Colonic mucosa (tissue), 4 donors: ENCODE measurements around the gene KCNH3. TPM values are rescaled to one million over a fixed set of nuclear protein-coding genes. Genes with fewer than 3 reads are reported as not detected.

Experiments
- DNase-seq: peaks from one replicate; pipeline ENCODE4 v3.0.0-alpha.2; 2020
- H3K27ac ChIP-seq: fragments of 200-600 bp; one replicate; pipeline ENCODE4 v1.8.0; 2021
- H3K27me3 ChIP-seq: fragments of 200-600 bp; one replicate; pipeline ENCODE4 v1.8.0; 2021
- H3K36me3 ChIP-seq: fragments of 200-600 bp; one replicate; pipeline ENCODE4 v1.8.0; 2021
- H3K4me1 ChIP-seq: fragments of 200-600 bp; one replicate; pipeline ENCODE4 v1.8.0; 2021; ENCODE audit warnings: mild to moderate bottlenecking
- H3K4me3 ChIP-seq: fragments of 200-600 bp; one replicate; pipeline ENCODE4 v1.8.0; 2021
- H3K9ac ChIP-seq, 2 donors: one replicate each; pipeline ENCODE4 v1.7.0; 2013; ENCODE audit warnings: control low read depth in 2 of 2, low read depth in 2 of 2, low read length in 2 of 2
- H3K9me3 ChIP-seq: fragments of 200-600 bp; one replicate; pipeline ENCODE4 v1.8.0; 2021
- intact Hi-C: fragments of 100-400 bp; cut with DNase I; formaldehyde crosslinking; loops from one replicate; pipeline ENCODE4 v1.14.1; 2022
- total RNA-seq, 2 donors: library from RNA; stranded (reverse); fragmentation: NEBNext Ultra II Directional in 1 of 2; extraction: Animal tissue kit (Norgen Biotek cat#: 25700) in 1 of 2; gene quantifications; one replicate each; pipeline ENCODE4 v1.2.1, GENCODE V29; 2021
- TF ChIP-seq, protein P1 (sequence below): fragments of 200-600 bp; IDR thresholded peaks from one replicate; pipeline ENCODE4 v1.8.0; 2022; ENCODE audit warnings: antibody characterized with exemption, mild to moderate bottlenecking
- donor health status: healthy.
- donor health status: DM: no; HTN: no; CAD: no.
- donor health status: DM: no; HTN: no; CAD: no.

Gene KCNH3
- total RNA-seq, 2 donors from 2014 or later: 0.05 to 0.13 TPM

DNA sequence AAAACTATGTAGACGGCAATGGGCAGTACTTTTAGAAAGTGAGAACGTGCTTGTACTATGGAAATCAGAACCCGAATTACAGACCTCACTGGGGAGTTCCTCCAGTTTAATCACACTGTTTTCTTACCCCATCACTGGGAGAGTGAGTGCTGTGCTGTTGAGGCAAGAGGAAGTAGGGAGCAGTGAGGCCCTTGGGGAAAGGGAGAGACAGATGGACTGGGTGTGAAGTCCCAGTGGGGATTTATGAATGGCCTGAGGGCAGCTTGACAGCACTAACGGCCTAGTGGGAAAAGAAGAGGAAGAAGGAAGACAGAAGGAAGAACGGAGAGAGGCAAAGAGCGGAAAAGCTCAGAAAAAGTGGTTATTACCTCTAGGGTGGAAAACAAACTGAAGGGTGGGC, 23.4 kb downstream of the KCNH3 start:
- Histone ChIP-seq H3K9me3 (no peaks in the 10 kb centered on the region), H3K4me1 (peaks cover 4% of the 10 kb centered on the region), H3K4me3 (no peak overlapping the region), H3K27ac (no peak overlapping the region), H3K9ac (no peak overlapping the region), H3K27me3 (no peaks in the 10 kb centered on the region), H3K36me3 (peaks cover 17% of the 10 kb centered on the region)
- TF ChIP-seq, protein P1, sequence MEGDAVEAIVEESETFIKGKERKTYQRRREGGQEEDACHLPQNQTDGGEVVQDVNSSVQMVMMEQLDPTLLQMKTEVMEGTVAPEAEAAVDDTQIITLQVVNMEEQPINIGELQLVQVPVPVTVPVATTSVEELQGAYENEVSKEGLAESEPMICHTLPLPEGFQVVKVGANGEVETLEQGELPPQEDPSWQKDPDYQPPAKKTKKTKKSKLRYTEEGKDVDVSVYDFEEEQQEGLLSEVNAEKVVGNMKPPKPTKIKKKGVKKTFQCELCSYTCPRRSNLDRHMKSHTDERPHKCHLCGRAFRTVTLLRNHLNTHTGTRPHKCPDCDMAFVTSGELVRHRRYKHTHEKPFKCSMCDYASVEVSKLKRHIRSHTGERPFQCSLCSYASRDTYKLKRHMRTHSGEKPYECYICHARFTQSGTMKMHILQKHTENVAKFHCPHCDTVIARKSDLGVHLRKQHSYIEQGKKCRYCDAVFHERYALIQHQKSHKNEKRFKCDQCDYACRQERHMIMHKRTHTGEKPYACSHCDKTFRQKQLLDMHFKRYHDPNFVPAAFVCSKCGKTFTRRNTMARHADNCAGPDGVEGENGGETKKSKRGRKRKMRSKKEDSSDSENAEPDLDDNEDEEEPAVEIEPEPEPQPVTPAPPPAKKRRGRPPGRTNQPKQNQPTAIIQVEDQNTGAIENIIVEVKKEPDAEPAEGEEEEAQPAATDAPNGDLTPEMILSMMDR: no peak
- intact Hi-C loops: no loop called here
- DNase-seq: no peak

DNA sequence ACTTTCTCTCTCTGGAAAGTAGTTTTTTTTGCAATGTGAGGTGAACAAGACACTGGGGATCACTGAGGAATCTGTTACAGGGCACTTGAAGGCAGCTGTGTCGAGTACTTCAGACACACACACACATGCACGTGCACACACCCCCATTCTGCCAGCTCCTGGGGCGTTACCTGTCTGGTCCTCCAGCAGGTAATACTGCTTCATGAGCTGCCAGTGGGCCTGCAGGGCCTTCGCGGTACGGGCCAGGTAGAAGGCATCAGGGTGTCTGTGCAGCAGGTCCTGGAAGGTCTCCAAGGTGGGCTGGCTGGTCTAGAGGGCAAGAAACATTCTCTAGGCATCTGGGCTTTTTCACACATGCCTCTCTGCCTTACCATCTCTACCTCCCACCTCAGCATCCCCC, 24.0 kb downstream of the KCNH3 start:
- Histone ChIP-seq H3K27me3 (no peaks in the 10 kb centered on the region), H3K9ac (no peak overlapping the region), H3K36me3 (peaks cover 17% of the 10 kb centered on the region), H3K9me3 (no peaks in the 10 kb centered on the region), H3K27ac (no peak overlapping the region), H3K4me1 (peaks cover 4% of the 10 kb centered on the region), H3K4me3 (no peak overlapping the region)
- TF ChIP-seq, protein P1: no peak
- DNase-seq: no peak
- intact Hi-C loops: no loop called here

GRCh38 chr12:49563951-49564685, 25.3 kb downstream of the KCNH3 start:
- DNase-seq: no peak
- Histone ChIP-seq H3K27ac (no peak overlapping the region), H3K4me1 (peaks cover 9% of the 10 kb centered on the region), H3K4me3 (no peak overlapping the region), H3K36me3 (peaks cover 17% of the 10 kb centered on the region), H3K9ac (no peak overlapping the region), H3K27me3 (no peaks in the 10 kb centered on the region), H3K9me3 (no peaks in the 10 kb centered on the region)
- TF ChIP-seq, protein P1: no peak
- intact Hi-C loops: no loop called here

GRCh38 chr12:49564686-49565405, 26.0 kb downstream of the KCNH3 start:
- DNase-seq: no peak

DNA sequence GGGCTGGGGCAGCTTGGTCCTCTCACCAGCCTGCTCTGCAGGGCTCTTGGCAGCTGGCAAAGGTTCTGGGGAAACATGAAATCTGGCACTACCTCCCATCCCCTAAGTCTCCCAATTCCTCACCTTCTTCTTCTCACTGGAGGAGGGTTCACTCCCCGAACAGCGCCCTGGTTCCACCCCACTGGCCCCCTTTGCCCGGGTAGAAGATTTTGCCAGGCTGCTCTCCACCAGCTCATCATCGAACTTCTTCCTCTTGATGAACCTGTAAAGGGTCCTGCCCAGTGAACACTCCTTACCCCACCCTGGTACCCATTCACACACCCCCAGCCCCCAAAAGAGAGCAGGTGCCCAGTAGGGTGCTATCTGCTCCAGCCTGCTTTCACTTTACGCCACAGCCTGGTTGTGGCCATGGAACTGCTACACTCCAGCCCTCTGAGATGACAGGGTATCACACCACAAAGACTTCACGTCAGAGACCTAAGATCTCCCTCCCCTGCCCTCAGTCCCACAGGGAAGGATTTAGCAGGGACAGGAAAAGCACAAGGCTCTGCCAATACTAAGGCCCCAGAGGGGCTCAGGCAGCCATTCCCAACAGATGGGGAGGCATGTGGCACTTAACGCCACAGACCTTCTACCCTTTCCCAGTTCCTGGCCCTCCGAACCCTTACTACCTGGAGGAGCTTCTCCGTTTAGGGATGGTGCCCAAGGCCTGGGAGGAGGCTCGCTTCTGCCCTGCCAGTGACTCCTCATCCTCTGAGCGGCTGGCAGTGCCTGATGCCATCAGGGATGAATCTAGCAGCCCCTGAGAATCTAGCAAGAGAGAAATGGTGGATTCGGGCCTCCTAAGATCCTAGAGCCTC, 26.8 kb downstream of the KCNH3 start:
- Histone ChIP-seq H3K4me1 (peaks cover 10% of the 10 kb centered on the region), H3K27ac (no peak overlapping the region), H3K4me3 (no peak overlapping the region), H3K9me3 (no peaks in the 10 kb centered on the region), H3K9ac (no peak overlapping the region), H3K36me3 (peaks cover 17% of the 10 kb centered on the region), H3K27me3 (no peaks in the 10 kb centered on the region)
- intact Hi-C loops: no loop called here
- TF ChIP-seq, protein P1: no peak
- DNase-seq: no peak

More at GRCh38 chr12:49564686-49565405, 26.0 kb downstream of the KCNH3 start:
- Histone ChIP-seq H3K27ac (no peak overlapping the region), H3K36me3 (peaks cover 17% of the 10 kb centered on the region), H3K27me3 (no peaks in the 10 kb centered on the region), H3K9ac (no peak overlapping the region), H3K4me3 (no peak overlapping the region), H3K4me1 (peaks cover 10% of the 10 kb centered on the region), H3K9me3 (no peaks in the 10 kb centered on the region)
- TF ChIP-seq, protein P1: no peak
- intact Hi-C loops: no loop called here
